Adrenal gland (tissue), 12 donors: ENCODE measurements around the gene C8A. TPM values are rescaled to one million over a fixed set of nuclear protein-coding genes. Genes with fewer than 3 reads are reported as not detected.

Experiments used
- DNase-seq, 7 donors: peaks; one replicate each; pipeline ENCODE4 v3.0.0-alpha.2; 2019 to 2020
- H3K27ac ChIP-seq, 5 donors: fragments of 200-600 bp; sonication (generic) in 4 of 5; 1 replicate in 3 of 5; 2 replicates in 2 of 5; pipeline versions ENCODE4 v1.5.1 to v1.8.0; 2016 to 2020; ENCODE audit warnings: mild to moderate bottlenecking in 1 of 5
- H3K27me3 ChIP-seq: fragments of 200-600 bp; 2 replicates; pipeline ENCODE4 v1.8.0; 2021
- H3K36me3 ChIP-seq, 2 donors: fragments of 200-600 bp; replicated peaks in 1 of 2; 1 replicate in 1 of 2; 2 replicates in 1 of 2; pipeline versions ENCODE4 v1.5.1 to v1.8.0; 2018 to 2022
- H3K4me1 ChIP-seq, 2 donors: fragments of 200-600 bp; replicated peaks in 1 of 2; 1 replicate in 1 of 2; 2 replicates in 1 of 2; pipeline versions ENCODE4 v1.5.1 to v1.8.0; 2018 to 2021
- H3K4me3 ChIP-seq, 4 donors: fragments of 200-600 bp; sonication (generic) in 3 of 4; one replicate each; pipeline ENCODE4 v1.5.1; 2016 to 2018
- H3K9me3 ChIP-seq, 3 donors: fragments of 200-600 bp; sonication (generic) in 1 of 3; replicated peaks in 1 of 3; 1 replicate in 2 of 3; 2 replicates in 1 of 3; pipeline versions ENCODE4 v1.5.1 to v1.8.0; 2016 to 2021
- CTCF ChIP-seq, 6 experiments: fragments of 450-650 bp in 4 of 6; fragments of 200-600 bp in 2 of 6; sonication (generic) in 1 of 6; IDR thresholded peaks; 1 replicate in 5 of 6; 2 replicates in 1 of 6; pipeline versions ENCODE4 v1.5.1 to v1.8.0; 2016 to 2021; ENCODE audit warnings: antibody characterized with exemption in 6 of 6, mild to moderate bottlenecking in 2 of 6, moderate library complexity in 1 of 6
- POLR2A ChIP-seq, 2 donors: fragments of 450-650 bp; IDR thresholded peaks; one replicate each; pipeline ENCODE4 v1.6.1; 2017; ENCODE audit warnings: antibody characterized with exemption in 2 of 2, mild to moderate bottlenecking in 2 of 2, moderate library complexity in 1 of 2
- WGBS, 4 donors: extraction: QIAGEN DNeasy Blood & Tissue Kit in 2 of 4; methylation state at CpG; one replicate each; pipeline versions ENCODE4 v1.1.5 to v1.1.7; 2013 to 2017; 5-methylcytosine and 5-hydroxymethylcytosine counted together
- intact Hi-C, 2 donors: fragments of 100-400 bp; cut with DNase I; formaldehyde crosslinking; loops; one replicate each; pipeline versions ENCODE4 v1.14.1 to v1.15.0; 2022 to 2023
- polyA plus RNA-seq, 3 donors: library from polyadenylated mRNA; stranded (reverse); fragments of 200-250 nt in 2 of 3; fragments of 350-450 nt in 1 of 3; fragmentation: Illumina TruSeq in 1 of 3; extraction: RNeasy Lipid Tissue Mini Kit (QIAGEN cat#74804) in 1 of 3; gene quantifications; one replicate each; pipeline ENCODE4 v1.2.3, GENCODE V29; 2013 to 2014
- total RNA-seq, 9 donors: library from RNA; depleted of rRNA in 4 of 9; stranded (reverse); fragments of >200 nt in 4 of 9; fragments of 120-200 nt in 1 of 9; fragmentation: NEBNext Ultra II Directional in 1 of 9; extraction: Animal tissue kit (Norgen Biotek cat#: 25700) in 1 of 9; gene quantifications; one replicate each; pipeline versions ENCODE4 v1.1.0 to v1.2.4, GENCODE V29; 2013 to 2023
- donor health status: healthy with polysubstance abuse.
- donor health status: Bipolar disorder and iron deficiency.
- donor health status: DM: yes; HTN: yes; CAD: no.
- donor health status: DM: no; HTN: no; CAD: no.
- donor health status: DM: no; HTN: no; CAD: no.
- donor health status: DM: yes; HTN: yes; CAD: no.

The C8A gene
- total and polyA plus RNA-seq, 12 donors = 0.07 TPM; not detected in 10

- DNase-seq = peak in 1 of 7 donors; percentile 4
- Histone ChIP-seq H3K4me3 (no peak overlapping the region), H3K27ac (no peak overlapping the region), H3K27me3 (no peaks in the 10 kb centered on the region), H3K9me3 (no peaks in the 10 kb centered on the region), H3K36me3 (no peaks in the 10 kb centered on the region), H3K4me1 (no peaks in the 10 kb centered on the region)
- intact Hi-C loops = no loop called here
- no peak for TF ChIP-seq CTCF (IDR thresholded peaks at IDR 0.05)
- TF ChIP-seq POLR2A (IDR thresholded peaks at IDR 0.05) = no peak
- WGBS, 4 donors = 43 to 48% (median 45%) methylated on average over 3 of the region's 3 CpGs
Observed at GRCh38 chr1:56901716-56902115, 47.1 kb downstream of the C8A start.

- intact Hi-C loops = no loop called here
- H3K27me3 ChIP-seq = no peaks in the 10 kb centered on the region
- H3K36me3 ChIP-seq = no peaks in the 10 kb centered on the region
- H3K4me3 ChIP-seq = no peak overlapping the region
- no peaks in the 10 kb centered on the region for H3K4me1 ChIP-seq
- TF ChIP-seq POLR2A (IDR thresholded peaks at IDR 0.05) (no peak), CTCF (IDR thresholded peaks at IDR 0.05) (no peak)
- no peak overlapping the region for H3K27ac ChIP-seq
- DNase-seq = no peak
- 69 to 90% (median 80%) methylated on average over 1 of the region's 1 CpG for WGBS, 4 donors
- no peaks in the 10 kb centered on the region for H3K9me3 ChIP-seq
Observed at GRCh38 chr1:56903778-56904177, 49.2 kb downstream of the C8A start.

GRCh38 chr1:56904663-56905397 lies 50.2 kb downstream of the C8A start:
- no peaks in the 10 kb centered on the region for H3K36me3 ChIP-seq
- WGBS, 4 donors = 51 to 62% (median 58%) methylated on average over 2 of the region's 2 CpGs
- H3K4me3 ChIP-seq = no peak overlapping the region
- TF ChIP-seq POLR2A (IDR thresholded peaks at IDR 0.05) (no peak), CTCF (IDR thresholded peaks at IDR 0.05) (no peak)
- intact Hi-C loops = no loop called here
- no peaks in the 10 kb centered on the region for H3K27me3 ChIP-seq
- no peak overlapping the region for H3K27ac ChIP-seq
- no peaks in the 10 kb centered on the region for H3K4me1 ChIP-seq
- DNase-seq = no peak
- no peaks in the 10 kb centered on the region for H3K9me3 ChIP-seq

GRCh38 chr1:56905667-56906066 lies 51.1 kb downstream of the C8A start:
- H3K27ac ChIP-seq = no peak overlapping the region
- intact Hi-C loops = no loop called here

More at GRCh38 chr1:56905667-56906066, 51.1 kb downstream of the C8A start:
- Histone ChIP-seq H3K36me3 (no peaks in the 10 kb centered on the region), H3K4me1 (no peaks in the 10 kb centered on the region), H3K4me3 (no peak overlapping the region), H3K27me3 (no peaks in the 10 kb centered on the region), H3K9me3 (no peaks in the 10 kb centered on the region)
- DNase-seq = no peak
- TF ChIP-seq CTCF (IDR thresholded peaks at IDR 0.05) = no peak
- TF ChIP-seq POLR2A (IDR thresholded peaks at IDR 0.05) = no peak
- WGBS, 4 donors = 74 to 86% (median 84%) methylated on average over 3 of the region's 3 CpGs
